ENCODE results near the gene SLC35E1. TPM values are rescaled to one million over a fixed set of nuclear protein-coding genes. Genes with fewer than 3 reads are reported as not detected.

Gene SLC35E1
- total RNA-seq, 1 donor from 2014 or later = 63.1 TPM

DNA sequence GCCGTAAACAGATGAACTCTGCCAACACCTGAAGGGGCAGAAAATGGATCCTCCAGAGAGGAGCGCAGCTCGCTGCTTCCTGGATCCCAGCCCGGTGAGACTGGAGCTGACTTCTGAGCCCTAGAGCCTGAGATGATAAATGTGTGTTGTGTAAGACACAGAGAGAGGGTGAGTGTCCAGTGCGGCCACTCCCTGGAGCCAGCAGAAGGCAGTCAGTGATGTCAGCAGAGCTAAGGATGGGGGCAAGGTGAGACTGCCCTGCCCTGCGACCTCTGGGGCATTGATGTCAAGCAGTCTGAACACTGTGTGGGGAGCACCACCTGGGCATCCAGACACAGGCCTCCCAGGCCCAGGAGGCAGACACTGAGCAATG lies 9.7 kb upstream of the SLC35E1 start:
- Mint-ChIP-seq H3K4me1 (ENCODE audit: low read depth, unreplicated experiment) (peaks cover 43% of the 10 kb centered on the region), H3K36me3 (ENCODE audit: low read depth, unreplicated experiment) (peaks cover 15% of the 10 kb centered on the region), H3K27ac (ENCODE audit: unreplicated experiment) (peak overlapping the region; percentile 34), H3K4me3 (ENCODE audit: unreplicated experiment) (no peak overlapping the region), H3K27me3 (ENCODE audit: low read depth, unreplicated experiment) (no peaks in the 10 kb centered on the region), H3K9me3 (ENCODE audit: unreplicated experiment) (peaks cover 2% of the 10 kb centered on the region)
- Histone ChIP-seq H3K36me3 (ENCODE audit: insufficient read depth, low read length) (peaks cover 2% of the 10 kb centered on the region), H3K4me2 (ENCODE audit: low read length) (no peak overlapping the region), H2AFZ (ENCODE audit: low read depth, low read length) (no peak overlapping the region), H4K20me1 (ENCODE audit: insufficient read depth, low read length) (peaks cover 93% of the 10 kb centered on the region), H3K27me3 (ENCODE audit: insufficient read depth, low read length) (no peaks in the 10 kb centered on the region), H3K4me3 (ENCODE audit: insufficient read depth, low read depth, low read length) (no peak overlapping the region), H3K9me3 (ENCODE audit: insufficient read depth, low read depth, low read length) (no peaks in the 10 kb centered on the region), H3K79me2 (ENCODE audit: insufficient read depth, low read length) (peaks cover 97% of the 10 kb centered on the region), H3K4me1 (ENCODE audit: insufficient read depth, low read length) (peaks cover 28% of the 10 kb centered on the region), H3K9ac (ENCODE audit: low read length) (no peak overlapping the region), H3K27ac (ENCODE audit: low read depth, low read length) (no peak overlapping the region)
- no peak for TF ChIP-seq EZH2 (IDR thresholded peaks at IDR 0.05; ENCODE audit: insufficient read depth, low read length)
- TF ChIP-seq, protein P1, sequence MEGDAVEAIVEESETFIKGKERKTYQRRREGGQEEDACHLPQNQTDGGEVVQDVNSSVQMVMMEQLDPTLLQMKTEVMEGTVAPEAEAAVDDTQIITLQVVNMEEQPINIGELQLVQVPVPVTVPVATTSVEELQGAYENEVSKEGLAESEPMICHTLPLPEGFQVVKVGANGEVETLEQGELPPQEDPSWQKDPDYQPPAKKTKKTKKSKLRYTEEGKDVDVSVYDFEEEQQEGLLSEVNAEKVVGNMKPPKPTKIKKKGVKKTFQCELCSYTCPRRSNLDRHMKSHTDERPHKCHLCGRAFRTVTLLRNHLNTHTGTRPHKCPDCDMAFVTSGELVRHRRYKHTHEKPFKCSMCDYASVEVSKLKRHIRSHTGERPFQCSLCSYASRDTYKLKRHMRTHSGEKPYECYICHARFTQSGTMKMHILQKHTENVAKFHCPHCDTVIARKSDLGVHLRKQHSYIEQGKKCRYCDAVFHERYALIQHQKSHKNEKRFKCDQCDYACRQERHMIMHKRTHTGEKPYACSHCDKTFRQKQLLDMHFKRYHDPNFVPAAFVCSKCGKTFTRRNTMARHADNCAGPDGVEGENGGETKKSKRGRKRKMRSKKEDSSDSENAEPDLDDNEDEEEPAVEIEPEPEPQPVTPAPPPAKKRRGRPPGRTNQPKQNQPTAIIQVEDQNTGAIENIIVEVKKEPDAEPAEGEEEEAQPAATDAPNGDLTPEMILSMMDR (IDR thresholded peaks at IDR 0.05; ENCODE audit: insufficient read depth, low read depth, low read length) = no peak
- no peak for FAIRE-seq
- DNase-seq (ENCODE audit: low read depth) = no peak

DNA sequence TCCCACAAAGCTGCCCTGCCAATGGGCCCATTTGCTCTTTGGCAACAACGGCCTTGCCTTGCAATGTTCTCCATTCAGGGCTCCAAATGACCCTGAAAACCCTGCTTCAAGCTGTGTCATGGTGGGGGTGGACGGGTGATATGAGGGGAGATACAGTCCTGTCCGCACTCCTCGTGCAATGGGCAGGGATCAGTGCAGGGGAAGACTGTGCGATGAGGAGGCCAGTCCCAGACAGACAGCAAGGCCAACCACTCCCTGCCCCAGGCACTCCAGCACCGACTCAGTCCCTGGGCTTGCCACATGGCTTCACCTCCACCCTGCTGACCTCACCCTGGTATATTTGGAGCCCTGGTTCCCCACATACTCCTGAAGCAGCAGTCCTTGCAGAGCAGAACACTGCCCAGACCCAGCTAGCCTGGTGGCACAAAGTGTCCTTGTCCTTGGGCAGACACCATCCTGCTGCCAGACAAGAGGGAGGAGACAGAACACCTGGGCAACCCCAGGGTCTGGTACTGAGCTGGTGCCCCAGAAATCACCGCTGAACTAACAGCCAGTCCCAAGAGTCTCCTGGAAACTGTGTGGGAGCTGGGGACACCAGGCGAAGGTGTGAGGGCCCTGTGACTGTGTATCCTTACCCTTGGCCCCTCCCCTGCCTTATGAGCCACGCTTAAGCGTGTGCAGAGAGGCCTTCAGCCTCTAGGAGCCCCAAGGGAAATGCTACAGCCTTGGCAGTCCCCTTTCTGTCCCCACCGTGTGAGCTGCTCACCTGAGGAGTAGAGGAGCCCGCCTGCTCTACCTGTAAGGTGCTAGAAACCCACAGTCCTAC lies 9.1 kb upstream of the SLC35E1 start:
- FAIRE-seq = no peak
- H3K4me1 Mint-ChIP-seq (ENCODE audit: low read depth, unreplicated experiment) = peaks cover 40% of the 10 kb centered on the region

More for the DNA sequence above, 9.1 kb upstream of the SLC35E1 start:
- H4K20me1 ChIP-seq (ENCODE audit: insufficient read depth, low read length) = peaks cover 92% of the 10 kb centered on the region
- no peak overlapping the region for H3K9ac ChIP-seq (ENCODE audit: low read length)
- TF ChIP-seq, protein P1 (IDR thresholded peaks at IDR 0.05; ENCODE audit: insufficient read depth, low read depth, low read length) = no peak
- no peak for TF ChIP-seq EZH2 (IDR thresholded peaks at IDR 0.05; ENCODE audit: insufficient read depth, low read length)
- H3K4me2 ChIP-seq (ENCODE audit: low read length) = no peak overlapping the region
- Mint-ChIP-seq H3K9me3 (ENCODE audit: unreplicated experiment) (peaks cover 2% of the 10 kb centered on the region), H3K36me3 (ENCODE audit: low read depth, unreplicated experiment) (peaks cover 15% of the 10 kb centered on the region), H3K4me3 (ENCODE audit: unreplicated experiment) (peak overlapping the region; percentile 25), H3K27me3 (ENCODE audit: low read depth, unreplicated experiment) (no peaks in the 10 kb centered on the region), H3K27ac (ENCODE audit: unreplicated experiment) (peak overlapping the region; percentile 34)
- H3K36me3 ChIP-seq (ENCODE audit: insufficient read depth, low read length) = peaks cover 2% of the 10 kb centered on the region
- no peak overlapping the region for H3K4me3 ChIP-seq (ENCODE audit: insufficient read depth, low read depth, low read length)
- no peak overlapping the region for H2AFZ ChIP-seq (ENCODE audit: low read depth, low read length)
- DNase-seq (ENCODE audit: low read depth) = no peak
- H3K79me2 ChIP-seq (ENCODE audit: insufficient read depth, low read length) = peaks cover 97% of the 10 kb centered on the region
- H3K9me3 ChIP-seq (ENCODE audit: insufficient read depth, low read depth, low read length) = no peaks in the 10 kb centered on the region
- H3K27me3 ChIP-seq (ENCODE audit: insufficient read depth, low read length) = no peaks in the 10 kb centered on the region
- no peak overlapping the region for H3K27ac ChIP-seq (ENCODE audit: low read depth, low read length)
- peaks cover 22% of the 10 kb centered on the region for H3K4me1 ChIP-seq (ENCODE audit: insufficient read depth, low read length)

Measured in astrocyte (in vitro differentiated cells and primary cell).